Fibroblast of mammary gland (primary cell): ENCODE results near the gene SNX18.

Source experiments
- DNase-seq: peaks from one replicate; pipeline ENCODE4 v3.0.0-alpha.2; 2010; ENCODE audit warnings: low read depth
- H3K4me3 ChIP-seq: 2 replicates; pipeline ENCODE4 v1.5.1; 2011; ENCODE audit warnings: low read depth, mild to moderate bottlenecking, low read length, moderate library complexity; ENCODE audit not compliant: control insufficient read depth
- CTCF ChIP-seq: conservative IDR thresholded peaks from 2 replicates; pipeline ENCODE4 v1.5.1; 2011; ENCODE audit warnings: low read depth, low read length, inconsistent platforms; ENCODE audit not compliant: control insufficient read depth, insufficient read depth

The SNX18 gene

GRCh38 chr5:54524704-54525103 is 7.1 kb downstream of the SNX18 start:
- no peak for TF ChIP-seq CTCF
- DNase-seq = no peak
- no peak overlapping the region for H3K4me3 ChIP-seq

- no peak for TF ChIP-seq CTCF
- no peak for DNase-seq
- no peak overlapping the region for H3K4me3 ChIP-seq
These were observed 7.7 kb downstream of the SNX18 start for GRCh38 chr5:54525261-54525660.

GRCh38 chr5:54525692-54526091 is 8.1 kb downstream of the SNX18 start:
- DNase-seq = no peak
- no peak overlapping the region for H3K4me3 ChIP-seq
- no peak for TF ChIP-seq CTCF

GRCh38 chr5:54526604-54527288 is 9.2 kb downstream of the SNX18 start:
- TF ChIP-seq CTCF = no peak
- no peak for DNase-seq
- no peak overlapping the region for H3K4me3 ChIP-seq

GRCh38 chr5:54528633-54529209 is 11.2 kb downstream of the SNX18 start:
- no peak for DNase-seq
- H3K4me3 ChIP-seq = no peak overlapping the region
- no peak for TF ChIP-seq CTCF

- TF ChIP-seq CTCF = no peak
- no peak overlapping the region for H3K4me3 ChIP-seq
- no peak for DNase-seq
These were observed 12.0 kb downstream of the SNX18 start for GRCh38 chr5:54529565-54529964.
